ENCODE results near the gene KRT85. TPM values are rescaled to one million over a fixed set of nuclear protein-coding genes. Genes with fewer than 3 reads are reported as not detected.

KRT85 gene
- polyA plus RNA-seq, 2 of the 4 experiments (the other 2 are of a cell fraction): 3.7 TPM; not detected in 1

DNA sequence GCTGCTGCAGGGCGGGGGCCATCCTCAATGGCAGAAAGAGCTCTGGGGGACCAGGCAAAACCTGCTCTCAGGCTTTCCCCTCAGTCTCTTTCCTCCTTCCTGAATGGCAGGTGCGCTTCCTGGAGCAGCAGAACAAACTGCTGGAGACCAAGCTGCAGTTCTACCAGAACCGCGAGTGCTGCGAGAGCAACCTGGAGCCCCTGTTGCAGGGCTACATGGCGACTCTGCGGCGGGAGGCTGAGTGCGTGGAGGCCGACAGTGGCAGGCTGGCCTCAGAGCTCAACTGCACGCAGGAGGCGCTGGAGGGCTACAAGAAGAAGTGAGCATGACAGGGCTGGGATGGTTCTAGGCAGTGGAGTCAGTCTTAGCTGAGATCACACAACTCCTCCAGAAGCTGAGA, 23.2 kb downstream of the KRT85 start:
- H3K4me3 ChIP-seq: no peak overlapping the region
- FAIRE-seq: no peak
- WGBS (ENCODE audit: missing lambda C conversion rate): 95% methylated on average over 12 of the region's 12 CpGs
- H3K27ac ChIP-seq: no peak overlapping the region
- DNase-seq (ENCODE audit: low read depth in 1 of 2, low spot score in 1 of 2): no peak
- H3K4me2 ChIP-seq: no peak overlapping the region
- ChIA-PET CTCF (interaction anchor here (1.2 to 3.0 kb wide), 8 partner anchors 11 to 536 kb away, joined by 3 to 28 read pairs (median 7); no protein-coding TSS in a partner anchor), POLR2A (interaction anchor here (0.6 kb wide), 1 partner anchor 39 kb away, joined by 3 read pairs; no protein-coding TSS in a partner anchor)
- no peak for TF ChIP-seq TFCP2L1 (CRISPR knock-in tag; IDR thresholded peaks at IDR 0.05)
- peaks cover 17% of the 10 kb centered on the region for H3K4me1 ChIP-seq
- ATAC-seq: no peak
- H3K9me3 ChIP-seq: peaks cover 11% of the 10 kb centered on the region

GRCh38 chr12:52343550-52343949, 23.7 kb downstream of the KRT85 start:
- CTCF ChIA-PET: interaction anchor here (1.4 to 5.5 kb wide), 5 partner anchors 8 to 536 kb away, joined by 3 to 53 read pairs (median 9); no protein-coding TSS in a partner anchor
- ATAC-seq: no peak
- Histone ChIP-seq H3K4me3 (no peak overlapping the region), H3K4me2 (no peak overlapping the region), H3K9me3 (peaks cover 11% of the 10 kb centered on the region), H3K27ac (no peak overlapping the region), H3K4me1 (peaks cover 17% of the 10 kb centered on the region)
- POLR2A ChIA-PET: no interaction called here
- FAIRE-seq: no peak
- no peak for TF ChIP-seq BHLHE40 (IDR thresholded peaks at IDR 0.05; ENCODE audit: low read depth, low read length)
- no peak for TF ChIP-seq POLR2A (IDR thresholded peaks at IDR 0.05; ENCODE audit: low read length)
- TF ChIP-seq ELK1 (IDR thresholded peaks at IDR 0.05; ENCODE audit: low read depth, low read length): no peak
- no peak for TF ChIP-seq JUNB (IDR thresholded peaks at IDR 0.05)
- no peak for TF ChIP-seq NR3C1 (IDR thresholded peaks at IDR 0.05)
- no peak for TF ChIP-seq ZSCAN20 (CRISPR knock-in tag; IDR thresholded peaks at IDR 0.05)
- no peak for TF ChIP-seq KDM1A (IDR thresholded peaks at IDR 0.05; ENCODE audit: low read depth)
- TF ChIP-seq EHF (CRISPR knock-in tag; IDR thresholded peaks at IDR 0.05): no peak
- TF ChIP-seq NPAS2 (CRISPR knock-in tag; IDR thresholded peaks at IDR 0.05; ENCODE audit: borderline replicate concordance): no peak
- no peak for TF ChIP-seq CTCF (IDR thresholded peaks at IDR 0.05)
- no peak for TF ChIP-seq MAZ (IDR thresholded peaks at IDR 0.05; ENCODE audit: borderline replicate concordance, low read depth, low read length)
- TF ChIP-seq, protein P1, sequence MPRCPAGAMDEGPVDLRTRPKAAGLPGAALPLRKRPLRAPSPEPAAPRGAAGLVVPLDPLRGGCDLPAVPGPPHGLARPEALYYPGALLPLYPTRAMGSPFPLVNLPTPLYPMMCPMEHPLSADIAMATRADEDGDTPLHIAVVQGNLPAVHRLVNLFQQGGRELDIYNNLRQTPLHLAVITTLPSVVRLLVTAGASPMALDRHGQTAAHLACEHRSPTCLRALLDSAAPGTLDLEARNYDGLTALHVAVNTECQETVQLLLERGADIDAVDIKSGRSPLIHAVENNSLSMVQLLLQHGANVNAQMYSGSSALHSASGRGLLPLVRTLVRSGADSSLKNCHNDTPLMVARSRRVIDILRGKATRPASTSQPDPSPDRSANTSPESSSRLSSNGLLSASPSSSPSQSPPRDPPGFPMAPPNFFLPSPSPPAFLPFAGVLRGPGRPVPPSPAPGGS (IDR thresholded peaks at IDR 0.05): no peak
- TF ChIP-seq RFX5 (IDR thresholded peaks at IDR 0.05): no peak
- TF ChIP-seq, protein P2, sequence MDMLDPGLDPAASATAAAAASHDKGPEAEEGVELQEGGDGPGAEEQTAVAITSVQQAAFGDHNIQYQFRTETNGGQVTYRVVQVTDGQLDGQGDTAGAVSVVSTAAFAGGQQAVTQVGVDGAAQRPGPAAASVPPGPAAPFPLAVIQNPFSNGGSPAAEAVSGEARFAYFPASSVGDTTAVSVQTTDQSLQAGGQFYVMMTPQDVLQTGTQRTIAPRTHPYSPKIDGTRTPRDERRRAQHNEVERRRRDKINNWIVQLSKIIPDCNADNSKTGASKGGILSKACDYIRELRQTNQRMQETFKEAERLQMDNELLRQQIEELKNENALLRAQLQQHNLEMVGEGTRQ (IDR thresholded peaks at IDR 0.05): no peak
- TF ChIP-seq MAFK (IDR thresholded peaks at IDR 0.05; ENCODE audit: partially characterized antibody): no peak
- TF ChIP-seq HMGXB4 (CRISPR knock-in tag; IDR thresholded peaks at IDR 0.05; ENCODE audit: borderline replicate concordance): no peak
- no peak for TF ChIP-seq FOSL2 (IDR thresholded peaks at IDR 0.05)
- TF ChIP-seq FOSL2 (CRISPR knock-in tag; IDR thresholded peaks at IDR 0.05): no peak
- TF ChIP-seq HES2 (IDR thresholded peaks at IDR 0.05): no peak
- TF ChIP-seq TFCP2L1 (CRISPR knock-in tag; IDR thresholded peaks at IDR 0.05): no peak
- DNase-seq (ENCODE audit: low read depth in 1 of 2, low spot score in 1 of 2): no peak
- 94% methylated on average over 2 of the region's 2 CpGs for WGBS (ENCODE audit: missing lambda C conversion rate)
